ENCODE data around the gene RNF223. TPM values are rescaled to one million over a fixed set of nuclear protein-coding genes. Genes with fewer than 3 reads are reported as not detected.
A peak's percentile ranks its signal among the peaks of the same experiment; 100 is the strongest.
"Not testable (repeated sequence)": the region's sequence is repeated elsewhere in the genome, so short reads cannot be mapped to it uniquely, and the experiment has no call there.

The RNF223 gene
- total RNA-seq, 1 experiment from 2014 or later: not detected

- DNase-seq (ENCODE audit: low read depth): not testable (repeated sequence)
Measured at GRCh38 chr1:1030867-1031658, 43.0 kb downstream of the RNF223 start.

- DNase-seq (ENCODE audit: low read depth): no peak
Measured at GRCh38 chr1:1027791-1028190, 46.3 kb downstream of the RNF223 start.

GRCh38 chr1:1026599-1027413 is 47.3 kb downstream of the RNF223 start:
- no peak for DNase-seq (ENCODE audit: low read depth)

- DNase-seq (ENCODE audit: low read depth): no peak
Measured at GRCh38 chr1:1025730-1026129, 48.4 kb downstream of the RNF223 start.

GRCh38 chr1:1024771-1025699 is 49.1 kb downstream of the RNF223 start:
- DNase-seq (ENCODE audit: low read depth): no peak

GRCh38 chr1:1024149-1024770 is 49.8 kb downstream of the RNF223 start:
- DNase-seq (ENCODE audit: low read depth): no peak

GRCh38 chr1:1023700-1024099 is 50.4 kb downstream of the RNF223 start:
- no peak for DNase-seq (ENCODE audit: low read depth)

GRCh38 chr1:1022302-1023009 is 51.6 kb downstream of the RNF223 start:
- no peak for DNase-seq (ENCODE audit: low read depth)

GRCh38 chr1:1021920-1022259 is 52.2 kb downstream of the RNF223 start:
- DNase-seq (ENCODE audit: low read depth): peak; percentile 79

GRCh38 chr1:1021010-1021919 is 52.8 kb downstream of the RNF223 start:
- peak; percentile 91 for DNase-seq (ENCODE audit: low read depth)

Other genes starting within 250 kb of the RNF223 start
- 0.20 and 0.48 TPM in 2 replicates for gene SAMD11, start 150.4 kb downstream of the RNF223 start, total RNA-seq (2014; rRNA removed; shearing (Covaris generic))
- 68.1 and 71.6 TPM in 2 replicates for gene NOC2L, start 115.0 kb downstream of the RNF223 start, total RNA-seq (2014; rRNA removed; shearing (Covaris generic))
- gene KLHL17, start 113.7 kb downstream of the RNF223 start, total RNA-seq (2014; rRNA removed; shearing (Covaris generic)): 5.0 and 5.4 TPM in 2 replicates
- gene PLEKHN1, start 107.8 kb downstream of the RNF223 start, total RNA-seq (2014; rRNA removed; shearing (Covaris generic)): 0.60 and 0.88 TPM in 2 replicates
- 0.12 TPM in 1 of 2 replicates, not detected in the other for gene PERM1, start 92.2 kb downstream of the RNF223 start, total RNA-seq (2014; rRNA removed; shearing (Covaris generic))
- gene HES4, start 74.2 kb downstream of the RNF223 start, total RNA-seq (2014; rRNA removed; shearing (Covaris generic)): 0.39 and 0.48 TPM in 2 replicates
- 77.9 and 78.8 TPM in 2 replicates for gene ISG15, start 60.8 kb downstream of the RNF223 start, total RNA-seq (2014; rRNA removed; shearing (Covaris generic))
- gene AGRN, start 54.2 kb downstream of the RNF223 start, total RNA-seq (2014; rRNA removed; shearing (Covaris generic)): 42.8 and 64.0 TPM in 2 replicates
- 10.3 and 16.2 TPM in 2 replicates for gene C1orf159, start 41.8 kb upstream of the RNF223 start, total RNA-seq (2014; rRNA removed; shearing (Covaris generic))
- gene TTLL10, start 99.6 kb upstream of the RNF223 start, total RNA-seq (2014; rRNA removed; shearing (Covaris generic)): not detected in 2 replicates
- gene TNFRSF18, start 132.3 kb upstream of the RNF223 start, total RNA-seq (2014; rRNA removed; shearing (Covaris generic)): not detected in 2 replicates
- gene TNFRSF4, start 139.8 kb upstream of the RNF223 start, total RNA-seq (2014; rRNA removed; shearing (Covaris generic)): 0.10 TPM in 1 of 2 replicates, not detected in the other
- gene SDF4, start 157.7 kb upstream of the RNF223 start, total RNA-seq (2014; rRNA removed; shearing (Covaris generic)): 74.4 and 80.5 TPM in 2 replicates
- gene B3GALT6, start 157.9 kb upstream of the RNF223 start, total RNA-seq (2014; rRNA removed; shearing (Covaris generic)): 13.9 and 18.2 TPM in 2 replicates
- not detected in 2 replicates for gene C1QTNF12, start 172.4 kb upstream of the RNF223 start, total RNA-seq (2014; rRNA removed; shearing (Covaris generic))
- 54.3 and 61.9 TPM in 2 replicates for gene UBE2J2, start 199.5 kb upstream of the RNF223 start, total RNA-seq (2014; rRNA removed; shearing (Covaris generic))
- 0.39 and 0.84 TPM in 2 replicates for gene SCNN1D, start 206.1 kb upstream of the RNF223 start, total RNA-seq (2014; rRNA removed; shearing (Covaris generic))
- gene ACAP3, start 233.6 kb upstream of the RNF223 start, total RNA-seq (2014; rRNA removed; shearing (Covaris generic)): 10.3 and 19.1 TPM in 2 replicates
- gene PUSL1, start 234.3 kb upstream of the RNF223 start, total RNA-seq (2014; rRNA removed; shearing (Covaris generic)): 15.7 and 27.4 TPM in 2 replicates